DMS53 treated with DMSO at 0.1 percent for 48 hours (cell line): Measurements from ENCODE around the gene CAMK1D.
A peak's percentile ranks its signal among the peaks of the same experiment; 100 is the strongest.

Source experiments
- DNase-seq: peaks from one replicate; lab custom pipeline; 2025; ENCODE audit not compliant: unreplicated experiment; lab: John Stamatoyannopoulos, UW

CAMK1D gene

GRCh38 chr10:12684784-12685183 lies 335.4 kb downstream of the CAMK1D start:
- DNase-seq: no peak

GRCh38 chr10:12685261-12686058 lies 336.1 kb downstream of the CAMK1D start:
- DNase-seq: no peak

- no peak for DNase-seq
These were observed 338.6 kb downstream of the CAMK1D start for GRCh38 chr10:12687996-12688395.

- DNase-seq: peak; percentile 23
These were observed 340.5 kb downstream of the CAMK1D start for GRCh38 chr10:12689893-12690292.

- no peak for DNase-seq
These were observed 341.3 kb downstream of the CAMK1D start for GRCh38 chr10:12690525-12691126.

GRCh38 chr10:12691596-12691995 lies 342.2 kb downstream of the CAMK1D start:
- no peak for DNase-seq

GRCh38 chr10:12697764-12698163 lies 348.4 kb downstream of the CAMK1D start:
- DNase-seq: no peak

GRCh38 chr10:12699258-12699700 lies 349.9 kb downstream of the CAMK1D start:
- peak; percentile 32 for DNase-seq

- no peak for DNase-seq
These were observed 350.6 kb downstream of the CAMK1D start for GRCh38 chr10:12699781-12700556.

- no peak for DNase-seq
These were observed 351.2 kb downstream of the CAMK1D start for GRCh38 chr10:12700557-12700874.

- DNase-seq: no peak
These were observed 352.3 kb downstream of the CAMK1D start for GRCh38 chr10:12701696-12702095.

GRCh38 chr10:12702215-12702770 lies 352.9 kb downstream of the CAMK1D start:
- no peak for DNase-seq

- DNase-seq: no peak
These were observed 353.8 kb downstream of the CAMK1D start for GRCh38 chr10:12703126-12703525.

GRCh38 chr10:12703813-12704212 lies 354.5 kb downstream of the CAMK1D start:
- DNase-seq: no peak

- no peak for DNase-seq
These were observed 355.1 kb downstream of the CAMK1D start for GRCh38 chr10:12704488-12704887.

- DNase-seq: no peak
These were observed 356.6 kb downstream of the CAMK1D start for GRCh38 chr10:12705943-12706342.

GRCh38 chr10:12707461-12708185 lies 358.3 kb downstream of the CAMK1D start:
- peak; percentile 10 for DNase-seq

GRCh38 chr10:12709000-12709401 lies 359.7 kb downstream of the CAMK1D start:
- DNase-seq: no peak

- DNase-seq: peak; percentile 38
These were observed 360.2 kb downstream of the CAMK1D start for GRCh38 chr10:12709521-12709963.

- no peak for DNase-seq
These were observed 360.8 kb downstream of the CAMK1D start for GRCh38 chr10:12710157-12710556.
